Stimulated activated CD8-positive, alpha-beta memory T cell treated with anti-CD3 and anti-CD28 coated beads, Interleukin-2, amount 100 ng/mL, for 1 hour (primary cell): Measurements from ENCODE around the gene TSGA10IP.

Experiments
- DNase-seq, 2 donors: peaks; one replicate each; pipeline ENCODE4 v3.0.0-alpha.2; 2020; ENCODE audit warnings: low read depth in 2 of 2

TSGA10IP gene

DNA sequence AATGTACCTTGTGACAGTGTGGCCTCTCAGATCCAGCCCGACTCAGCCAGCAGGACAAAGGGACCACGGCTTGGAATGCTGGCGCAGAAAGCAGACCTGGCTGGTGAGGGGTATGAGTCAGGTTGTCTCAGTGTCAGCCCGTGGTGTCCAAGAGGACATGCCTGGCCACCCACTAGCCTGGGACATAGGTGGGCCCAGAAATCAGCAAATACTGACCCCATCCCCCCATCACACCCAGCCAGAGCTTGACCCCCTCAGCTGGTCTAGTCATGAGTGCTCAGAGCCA lies 61.6 kb downstream of the TSGA10IP start:
- no peak for DNase-seq

DNA sequence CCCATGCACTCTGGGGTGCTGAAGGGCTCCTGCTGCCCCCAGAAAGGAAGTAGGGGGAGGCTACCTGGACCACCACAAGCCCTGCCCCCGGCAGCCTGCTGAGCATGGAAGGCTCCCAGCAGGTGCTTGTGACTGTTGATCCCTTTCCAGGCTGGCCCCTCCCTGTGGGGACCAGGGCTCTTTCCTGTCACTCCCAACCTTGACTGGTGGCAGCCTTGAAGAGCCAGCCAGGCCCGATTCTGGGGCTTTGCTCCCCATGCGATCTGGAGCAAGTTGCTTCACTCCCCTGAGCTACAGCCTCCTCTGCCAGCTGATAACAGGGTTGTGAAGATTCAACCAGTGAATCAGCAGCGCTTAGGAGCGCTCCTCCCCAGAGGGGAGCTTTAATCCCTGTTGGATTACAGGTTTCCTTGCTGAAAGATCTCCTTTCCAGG lies 61.9 kb downstream of the TSGA10IP start:
- DNase-seq, result no peak

DNA sequence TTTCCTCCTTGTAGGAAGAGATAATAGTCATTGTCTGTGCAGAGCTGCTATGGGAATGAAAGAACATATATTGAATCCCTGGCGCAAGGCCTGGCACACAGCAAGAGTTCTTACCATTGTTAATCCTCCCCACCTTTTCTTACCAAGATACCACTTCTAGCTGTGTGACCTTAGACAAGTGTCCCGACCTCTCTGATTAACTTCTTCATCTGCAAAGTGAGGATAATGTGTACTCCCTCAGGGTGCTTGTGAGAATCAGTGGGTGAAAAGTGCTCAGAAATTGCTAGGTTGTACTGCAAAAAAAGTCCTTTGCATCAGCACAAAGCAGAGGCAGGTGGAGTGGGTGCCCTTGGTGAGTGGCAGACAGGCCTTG lies 62.8 kb downstream of the TSGA10IP start:
- no peak for DNase-seq

DNA sequence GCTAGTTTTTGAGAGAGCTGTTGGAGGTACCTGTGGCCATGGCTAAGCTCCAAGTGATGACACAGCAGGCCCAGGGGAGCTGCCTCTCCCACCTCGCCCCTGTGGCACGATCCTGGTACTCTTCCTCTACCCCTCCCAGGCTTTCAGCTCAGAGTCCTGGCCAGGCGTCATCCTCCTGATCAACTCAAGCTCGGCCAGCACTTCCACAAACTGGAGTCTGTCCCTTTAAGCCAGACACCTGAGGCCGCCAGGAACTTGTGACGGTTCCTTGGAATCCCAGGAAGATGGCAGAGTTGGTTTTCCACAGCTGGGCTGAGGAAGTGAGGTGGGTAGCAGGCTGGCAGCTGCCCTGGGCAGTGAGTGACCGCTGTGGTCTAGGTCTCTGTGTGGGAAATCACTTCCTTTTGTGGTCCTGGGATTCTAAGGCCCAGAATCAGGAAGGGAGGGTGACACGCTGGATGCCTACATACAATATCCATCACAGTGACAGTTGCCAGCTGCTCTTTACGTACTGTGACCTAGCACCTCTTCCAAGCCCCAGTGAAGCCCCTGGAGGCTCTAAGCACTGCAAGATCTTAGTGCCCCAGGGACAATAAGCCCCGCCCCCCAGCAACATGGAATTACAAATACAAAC lies 63.3 kb downstream of the TSGA10IP start:
- no peak for DNase-seq
